Endothelial cell of umbilical vein (primary cell): ENCODE data around the gene COL8A1. TPM values are rescaled to one million over a fixed set of nuclear protein-coding genes. Genes with fewer than 3 reads are reported as not detected.
A peak's percentile ranks its signal among the peaks of the same experiment; 100 is the strongest.

Experiments used
- BruUV-seq: library from RNA; stranded (reverse); fragments of 400-500 nt; replicated peaks from 2 replicates; lab custom pipeline; 2021; lab: Mats Ljungman, UMichigan
- CTCF ChIA-PET: fragments of 300-600, 350-600 bp; sonication (Branson Sonifier 250); formaldehyde crosslinking; loops from one replicate; lab custom pipeline; 2021; ENCODE audit warnings: antibody characterized with exemption, inconsistent platforms; lab: Charles Lee
- POLR2A ChIA-PET: fragments of 300-600, 350-600 bp; sonication (Branson Sonifier 250); formaldehyde crosslinking; loops from one replicate; lab custom pipeline; 2021; ENCODE audit warnings: antibody characterized with exemption, inconsistent platforms; lab: Charles Lee
- DNase-seq: peaks from one replicate; pipeline ENCODE4 v3.0.0-alpha.2; 2011; ENCODE audit warnings: low read depth, low spot score
- FAIRE-seq: peaks from 2 replicates; lab custom pipeline; 2011; peaks lifted over from hg19 to GRCh38; lab: Jason Lieb, UNC
- H2AFZ ChIP-seq: 2 replicates; pipeline ENCODE4 v1.6.0; 2012; ENCODE audit warnings: low read depth, low read length, control low read depth, inconsistent platforms
- H3K27ac ChIP-seq: 2 replicates; pipeline ENCODE4 v1.5.1; 2011; ENCODE audit warnings: low read depth, mild to moderate bottlenecking, control low read depth, low read length, moderate library complexity; ENCODE audit not compliant: insufficient read depth
- H3K27me3 ChIP-seq, 2 experiments: 2 replicates each; pipeline versions ENCODE4 v1.6.0 to v1.6.1; 2011; ENCODE audit warnings: low read length in 2 of 2, mixed read lengths in 1 of 2; ENCODE audit not compliant: control insufficient read depth in 2 of 2, insufficient read depth in 2 of 2
- H3K36me3 ChIP-seq, 2 experiments: 2 replicates in 1 of 2; 3 replicates in 1 of 2; pipeline ENCODE4 v1.5.1; 2011; ENCODE audit warnings: low read length in 2 of 2, mild to moderate bottlenecking in 1 of 2, moderate library complexity in 1 of 2; ENCODE audit not compliant: control insufficient read depth in 2 of 2, insufficient read depth in 2 of 2; ENCODE audit errors: extremely low read depth in 1 of 2
- H3K4me1 ChIP-seq: 3 replicates; pipeline ENCODE4 v1.5.1; 2011; ENCODE audit warnings: mild to moderate bottlenecking, low read length; ENCODE audit not compliant: control insufficient read depth, insufficient read depth; ENCODE audit errors: extremely low read depth
- H3K4me2 ChIP-seq: 2 replicates; pipeline ENCODE4 v1.6.1; 2011; ENCODE audit warnings: low read length, control low read depth, mixed read lengths; ENCODE audit not compliant: insufficient read depth
- H3K4me3 ChIP-seq, 3 experiments: fragments of 200-600 bp in 1 of 3; sonication (generic), shearing (Covaris generic) in 1 of 3; replicated peaks in 1 of 3; 2 replicates each; pipeline ENCODE4 v1.5.1; 2011 to 2016; ENCODE audit warnings: control low read depth in 3 of 3, low read length in 3 of 3, mild to moderate bottlenecking in 2 of 3, inconsistent platforms in 1 of 3, low read depth in 1 of 3, moderate library complexity in 1 of 3; ENCODE audit not compliant: insufficient read depth in 1 of 3
- H3K79me2 ChIP-seq: 2 replicates; pipeline ENCODE4 v1.6.0; 2012; ENCODE audit warnings: low read length, inconsistent platforms; ENCODE audit not compliant: control insufficient read depth, insufficient read depth
- H3K9ac ChIP-seq: replicated peaks from 2 replicates; pipeline ENCODE3; 2011; ENCODE audit warnings: low read length, control low read depth; ENCODE audit not compliant: insufficient read depth; ENCODE audit errors: extremely low read depth
- H3K9me1 ChIP-seq: replicated peaks from 3 replicates; pipeline ENCODE4 v1.6.0; 2011; ENCODE audit warnings: mild to moderate bottlenecking, low read length; ENCODE audit not compliant: control insufficient read depth, insufficient read depth; ENCODE audit errors: extremely low read depth
- H3K9me3 ChIP-seq: replicated peaks from 2 replicates; pipeline ENCODE4 v1.5.1; 2012; ENCODE audit warnings: low read length, inconsistent platforms; ENCODE audit not compliant: control insufficient read depth, insufficient read depth
- H4K20me1 ChIP-seq: replicated peaks from 2 replicates; pipeline ENCODE3; 2011; ENCODE audit warnings: mild to moderate bottlenecking, low read length; ENCODE audit not compliant: control insufficient read depth, insufficient read depth; ENCODE audit errors: extremely low read depth
- EZH2 ChIP-seq: IDR thresholded peaks from 2 replicates; pipeline ENCODE4 v1.6.1; 2012; ENCODE audit warnings: borderline replicate concordance, low read depth, mild to moderate bottlenecking, moderate library complexity, low read length, inconsistent platforms; ENCODE audit not compliant: severe bottlenecking
- FOS ChIP-seq: IDR thresholded peaks from 2 replicates; pipeline ENCODE4 v1.6.1; 2011; ENCODE audit warnings: mild to moderate bottlenecking, low read length, moderate library complexity, borderline replicate concordance; ENCODE audit not compliant: insufficient read depth
- GATA2 ChIP-seq: IDR thresholded peaks from 2 replicates; pipeline ENCODE4 v1.7.0; 2011; ENCODE audit warnings: low read depth, mild to moderate bottlenecking, moderate library complexity, mixed read lengths, low read length; ENCODE audit not compliant: insufficient read length, insufficient read depth
- JUN ChIP-seq: IDR thresholded peaks from 2 replicates; pipeline ENCODE4 v1.6.1; 2011; ENCODE audit warnings: borderline replicate concordance, low read depth; ENCODE audit not compliant: insufficient read length, insufficient read depth
- MYC ChIP-seq: IDR thresholded peaks from one replicate; pipeline ENCODE4 v1.6.1; 2011; ENCODE audit warnings: mild to moderate bottlenecking, low read depth, low read length
- POLR2A ChIP-seq: IDR thresholded peaks from 2 replicates; pipeline ENCODE4 v1.6.1; 2012; ENCODE audit warnings: low read depth, mild to moderate bottlenecking, control low read depth, low read length
- POLR2AphosphoS5 ChIP-seq: IDR thresholded peaks from 2 replicates; pipeline ENCODE4 v1.6.1; 2012; ENCODE audit warnings: low read depth, mild to moderate bottlenecking, control low read depth, low read length, moderate library complexity; ENCODE audit not compliant: insufficient read depth
- dilution Hi-C: fragments of 300-500 bp; cut with MboI; formaldehyde crosslinking; loops from one replicate; pipeline ENCODE4 v1.15.0; 2019; ENCODE audit warnings: low sequenced_read_pairs; ENCODE audit not compliant: extremely low pct_ligation_motif_present
- intact Hi-C: fragments of 100-400 bp; cut with micrococcal nuclease; formaldehyde crosslinking; loops from one replicate; pipeline ENCODE4 v1.10.0; 2022
- polyA plus RNA-seq, 4 experiments: library from polyadenylated mRNA; depleted of rRNA in 3 of 4; stranded (reverse) in 3 of 4; unstranded in 1 of 4; fragments of >200 nt; gene quantifications; 2 replicates each; pipeline versions ENCODE4 v1.2.1 to v1.2.3, GENCODE V29; 2011 to 2012; ENCODE audit warnings: missing spikeins in 1 of 4
- total RNA-seq: library from RNA; stranded (reverse); gene quantifications from 2 replicates; pipeline ENCODE4 v1.2.3, GENCODE V29; 2021
- TF ChIP-seq, protein P1 (sequence below), 2 donors: IDR thresholded peaks; 1 replicate in 1 of 2; 2 replicates in 1 of 2; pipeline ENCODE4 v1.5.1; 2011; ENCODE audit warnings: low read length in 2 of 2, mild to moderate bottlenecking in 2 of 2, moderate library complexity in 2 of 2, control low read depth in 1 of 2, inconsistent platforms in 1 of 2, low read depth in 1 of 2; ENCODE audit not compliant: insufficient read depth in 1 of 2; ENCODE audit errors: extremely low read depth in 1 of 2
- TF ChIP-seq, protein P2 (sequence below): IDR thresholded peaks from 2 replicates; pipeline ENCODE4 v1.6.1; 2011; ENCODE audit not compliant: insufficient read depth, insufficient read length

COL8A1 gene
- total and polyA plus RNA-seq, 2 donors (not counting 3 experiments of a cell fraction or from before 2014, with no cell fraction given) = 358 to 634 TPM

- intact Hi-C loops = loop anchor here (5.0 kb wide), 3 partner anchors 467 to 527 kb away; no protein-coding TSS in a partner anchor
Observed at GRCh38 chr3:99639579-99639978, 1.2 kb downstream of the COL8A1 start.

GRCh38 chr3:99640214-99640851 lies 1.9 kb downstream of the COL8A1 start:
- POLR2A ChIA-PET = interaction anchor here (1.1 to 1.7 kb wide), 4 partner anchors 19 to 96 kb away, joined by 3 read pairs; no protein-coding TSS in a partner anchor

More at GRCh38 chr3:99639579-99639978, 1.2 kb downstream of the COL8A1 start:
- Histone ChIP-seq H3K4me1 (peaks cover 72% of the 10 kb centered on the region), H3K79me2 (peaks cover 69% of the 10 kb centered on the region), H3K4me2 (peak overlapping the region; percentile 96), H3K9ac (peak overlapping the region; percentile 99), H3K27ac (peak overlapping the region; percentile 100), H3K9me1 (no peaks in the 10 kb centered on the region), H4K20me1 (no peaks in the 10 kb centered on the region), H3K36me3 (peaks cover 0 to 5% of the 10 kb centered on the region in 2 experiments), H3K4me3 (peak overlapping the region; percentile 90 to 94 (median 91)), H2AFZ (no peak overlapping the region), H3K9me3 (no peaks in the 10 kb centered on the region), H3K27me3 (no peaks in the 10 kb centered on the region)
- FAIRE-seq = no peak
- dilution Hi-C loops = no loop called here
- peak; percentile 45 for DNase-seq
- BruUV-seq = no TSS peak
- ChIA-PET CTCF (interaction anchor here (1.7 to 5.1 kb wide), 3 partner anchors 10 to 139 kb away, joined by 6 to 58 read pairs (median 9); no protein-coding TSS in a partner anchor), POLR2A (interaction anchor here (1.6 kb wide), 1 partner anchor 94 kb away, joined by 3 read pairs; no protein-coding TSS in a partner anchor)
- TF ChIP-seq FOS = no peak

More at GRCh38 chr3:99640214-99640851, 1.9 kb downstream of the COL8A1 start:
- intact Hi-C loops = no loop called here
- no peaks in the 10 kb centered on the region for H3K27me3 ChIP-seq
- H3K9ac ChIP-seq = peak overlapping the region; percentile 99
- no peaks in the 10 kb centered on the region for H3K9me1 ChIP-seq
- TSS peak; percentile 32 for BruUV-seq
- FAIRE-seq (no peak), DNase-seq (peak; percentile 60)
- no peaks in the 10 kb centered on the region for H3K9me3 ChIP-seq
- no peak overlapping the region for H2AFZ ChIP-seq
- CTCF ChIA-PET = interaction anchor here (0.9 to 3.7 kb wide), 16 partner anchors 17 to 168 kb away, joined by 3 to 24 read pairs (median 4); no protein-coding TSS in a partner anchor
- H3K4me2 ChIP-seq = peak overlapping the region; percentile 96
- no peaks in the 10 kb centered on the region for H4K20me1 ChIP-seq
- dilution Hi-C loops = no loop called here
- peaks cover 76% of the 10 kb centered on the region for H3K79me2 ChIP-seq
- peak overlapping the region; percentile 15 to 94 (median 90) for H3K4me3 ChIP-seq
- peaks cover 76% of the 10 kb centered on the region for H3K4me1 ChIP-seq
- TF ChIP-seq FOS = no peak
- TF ChIP-seq POLR2AphosphoS5 = no peak
- TF ChIP-seq, protein P1, sequence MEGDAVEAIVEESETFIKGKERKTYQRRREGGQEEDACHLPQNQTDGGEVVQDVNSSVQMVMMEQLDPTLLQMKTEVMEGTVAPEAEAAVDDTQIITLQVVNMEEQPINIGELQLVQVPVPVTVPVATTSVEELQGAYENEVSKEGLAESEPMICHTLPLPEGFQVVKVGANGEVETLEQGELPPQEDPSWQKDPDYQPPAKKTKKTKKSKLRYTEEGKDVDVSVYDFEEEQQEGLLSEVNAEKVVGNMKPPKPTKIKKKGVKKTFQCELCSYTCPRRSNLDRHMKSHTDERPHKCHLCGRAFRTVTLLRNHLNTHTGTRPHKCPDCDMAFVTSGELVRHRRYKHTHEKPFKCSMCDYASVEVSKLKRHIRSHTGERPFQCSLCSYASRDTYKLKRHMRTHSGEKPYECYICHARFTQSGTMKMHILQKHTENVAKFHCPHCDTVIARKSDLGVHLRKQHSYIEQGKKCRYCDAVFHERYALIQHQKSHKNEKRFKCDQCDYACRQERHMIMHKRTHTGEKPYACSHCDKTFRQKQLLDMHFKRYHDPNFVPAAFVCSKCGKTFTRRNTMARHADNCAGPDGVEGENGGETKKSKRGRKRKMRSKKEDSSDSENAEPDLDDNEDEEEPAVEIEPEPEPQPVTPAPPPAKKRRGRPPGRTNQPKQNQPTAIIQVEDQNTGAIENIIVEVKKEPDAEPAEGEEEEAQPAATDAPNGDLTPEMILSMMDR (IDR thresholded peaks at IDR 0.05; ENCODE audit: extremely low read depth in 1 of 2, insufficient read depth in 1 of 2, low read depth in 1 of 2, low read length in 2 of 2) = no peak
- peak; percentile 10 for TF ChIP-seq GATA2
- peak; percentile 63 for TF ChIP-seq POLR2A
- TF ChIP-seq, protein P2, sequence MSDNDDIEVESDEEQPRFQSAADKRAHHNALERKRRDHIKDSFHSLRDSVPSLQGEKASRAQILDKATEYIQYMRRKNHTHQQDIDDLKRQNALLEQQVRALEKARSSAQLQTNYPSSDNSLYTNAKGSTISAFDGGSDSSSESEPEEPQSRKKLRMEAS = no peak
- no peak for TF ChIP-seq EZH2
- TF ChIP-seq MYC = no peak
- TF ChIP-seq JUN = no peak
- peak overlapping the region; percentile 100 for H3K27ac ChIP-seq
- peaks cover 0 to 8% of the 10 kb centered on the region in 2 experiments for H3K36me3 ChIP-seq
